Thoracic aorta (tissue), 2 donors: ENCODE measurements around the gene FAT3. TPM values are rescaled to one million over a fixed set of nuclear protein-coding genes. Genes with fewer than 3 reads are reported as not detected.

Experiments
- ATAC-seq: fragments of 150-250 bp; one replicate; pipeline ENCODE4 v1.8.0; 2017; ENCODE audit warnings: low read depth; ENCODE audit not compliant: insufficient number of reproducible peaks, low FRiP score
- DNase-seq: peaks from one replicate; pipeline ENCODE4 v3.0.0-alpha.2; 2020; ENCODE audit warnings: low spot score
- H3K27ac ChIP-seq, 2 donors: fragments of 200-600 bp; sonication (generic); 1 replicate in 1 of 2; 2 replicates in 1 of 2; pipeline ENCODE4 v1.5.1; 2016; ENCODE audit warnings: mild to moderate bottlenecking in 2 of 2, moderate library complexity in 2 of 2
- H3K27me3 ChIP-seq: fragments of 200-600 bp; sonication (generic); replicated peaks from 2 replicates; pipeline ENCODE4 v1.6.0; 2016; ENCODE audit warnings: mild to moderate bottlenecking; ENCODE audit not compliant: insufficient read depth
- H3K36me3 ChIP-seq: fragments of 200-600 bp; sonication (generic); one replicate; pipeline ENCODE4 v1.5.1; 2016
- H3K4me1 ChIP-seq, 2 donors: fragments of 200-600 bp; sonication (generic); 1 replicate in 1 of 2; 2 replicates in 1 of 2; pipeline versions ENCODE4 v1.5.1 to v1.6.0; 2016; ENCODE audit warnings: low read depth in 2 of 2, mild to moderate bottlenecking in 1 of 2; ENCODE audit not compliant: control insufficient read depth in 1 of 2
- H3K4me3 ChIP-seq: fragments of 200-600 bp; sonication (generic); 2 replicates; pipeline ENCODE4 v1.5.1; 2016; ENCODE audit warnings: mild to moderate bottlenecking
- H3K9me3 ChIP-seq: fragments of 200-600 bp; sonication (generic); 2 replicates; pipeline ENCODE4 v1.5.1; 2016
- total RNA-seq, 2 donors: library from RNA; depleted of rRNA; stranded (reverse); fragments of >200 nt; gene quantifications; one replicate each; pipeline versions ENCODE4 v1.1.0 to v1.2.3, GENCODE V29; 2016
- TF ChIP-seq, protein P1 (sequence below): fragments of 200-600 bp; sonication (generic); IDR thresholded peaks from one replicate; pipeline ENCODE4 v1.5.1; 2019; ENCODE audit warnings: antibody characterized with exemption

The FAT3 gene
- total RNA-seq, 2 donors from 2014 or later: 16.0 to 20.8 TPM

DNA sequence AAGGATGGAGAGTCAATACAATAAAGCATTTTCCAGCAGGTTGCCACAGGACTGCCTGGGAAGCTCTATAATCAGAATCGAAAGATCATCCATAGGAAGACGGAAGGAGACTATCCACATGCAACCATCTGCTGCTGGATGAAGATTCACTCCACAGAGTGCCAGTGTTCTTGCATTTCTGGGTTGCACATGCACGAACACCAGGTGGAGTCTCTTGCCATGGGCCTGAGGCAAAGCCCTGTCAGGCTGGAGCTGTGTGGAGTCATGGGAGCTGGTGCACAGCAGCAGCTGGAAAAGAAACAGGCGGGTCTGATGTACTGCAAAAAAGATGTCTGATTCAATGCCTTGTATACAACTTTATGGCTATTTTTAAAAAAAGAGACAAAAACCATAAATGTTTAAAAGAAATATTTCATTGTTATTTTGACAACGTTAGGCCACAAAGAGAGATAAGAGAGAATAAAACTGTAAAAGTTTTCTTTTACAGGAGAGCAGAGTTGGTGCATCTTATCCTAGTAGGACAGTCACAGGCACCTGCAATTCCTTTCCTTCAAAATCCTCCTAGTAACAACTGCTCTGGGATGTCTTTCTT lies 12.9 kb upstream of the FAT3 start:
- Histone ChIP-seq H3K4me1 (no peaks in the 10 kb centered on the region), H3K27ac (no peak overlapping the region), H3K27me3 (no peaks in the 10 kb centered on the region), H3K9me3 (no peaks in the 10 kb centered on the region), H3K36me3 (no peaks in the 10 kb centered on the region), H3K4me3 (no peak overlapping the region)
- DNase-seq (no peak), ATAC-seq (no peak)
- TF ChIP-seq, protein P1, sequence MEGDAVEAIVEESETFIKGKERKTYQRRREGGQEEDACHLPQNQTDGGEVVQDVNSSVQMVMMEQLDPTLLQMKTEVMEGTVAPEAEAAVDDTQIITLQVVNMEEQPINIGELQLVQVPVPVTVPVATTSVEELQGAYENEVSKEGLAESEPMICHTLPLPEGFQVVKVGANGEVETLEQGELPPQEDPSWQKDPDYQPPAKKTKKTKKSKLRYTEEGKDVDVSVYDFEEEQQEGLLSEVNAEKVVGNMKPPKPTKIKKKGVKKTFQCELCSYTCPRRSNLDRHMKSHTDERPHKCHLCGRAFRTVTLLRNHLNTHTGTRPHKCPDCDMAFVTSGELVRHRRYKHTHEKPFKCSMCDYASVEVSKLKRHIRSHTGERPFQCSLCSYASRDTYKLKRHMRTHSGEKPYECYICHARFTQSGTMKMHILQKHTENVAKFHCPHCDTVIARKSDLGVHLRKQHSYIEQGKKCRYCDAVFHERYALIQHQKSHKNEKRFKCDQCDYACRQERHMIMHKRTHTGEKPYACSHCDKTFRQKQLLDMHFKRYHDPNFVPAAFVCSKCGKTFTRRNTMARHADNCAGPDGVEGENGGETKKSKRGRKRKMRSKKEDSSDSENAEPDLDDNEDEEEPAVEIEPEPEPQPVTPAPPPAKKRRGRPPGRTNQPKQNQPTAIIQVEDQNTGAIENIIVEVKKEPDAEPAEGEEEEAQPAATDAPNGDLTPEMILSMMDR: peak; percentile 55

DNA sequence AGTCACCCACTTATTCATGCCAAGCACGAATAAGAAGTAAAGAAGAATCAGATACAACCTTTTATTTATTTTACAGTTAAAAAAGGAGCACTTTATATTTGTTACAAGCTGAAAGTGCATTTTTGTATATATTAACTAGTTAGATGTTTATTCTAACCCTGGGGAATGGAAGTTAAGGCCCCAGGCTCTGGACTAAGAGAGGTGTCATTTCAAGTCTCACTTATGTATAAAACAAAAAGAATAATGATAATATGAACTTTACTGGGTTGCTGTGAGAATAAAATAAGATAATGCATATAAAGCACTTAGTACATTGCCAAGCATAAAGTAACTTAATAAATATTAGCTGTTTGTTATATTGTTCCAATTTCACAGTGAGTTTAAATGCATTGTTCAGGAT lies 12.1 kb upstream of the FAT3 start:
- TF ChIP-seq, protein P1: no peak
- ATAC-seq: no peak
- no peaks in the 10 kb centered on the region for H3K36me3 ChIP-seq
- no peaks in the 10 kb centered on the region for H3K9me3 ChIP-seq
- H3K27ac ChIP-seq: no peak overlapping the region
- no peaks in the 10 kb centered on the region for H3K27me3 ChIP-seq
- H3K4me1 ChIP-seq: no peaks in the 10 kb centered on the region
- H3K4me3 ChIP-seq: no peak overlapping the region
- DNase-seq: no peak

GRCh38 chr11:92216789-92217188 lies 7.8 kb upstream of the FAT3 start:
- Histone ChIP-seq H3K27me3 (no peaks in the 10 kb centered on the region), H3K27ac (no peak overlapping the region), H3K4me3 (no peak overlapping the region), H3K36me3 (no peaks in the 10 kb centered on the region), H3K4me1 (no peaks in the 10 kb centered on the region), H3K9me3 (no peaks in the 10 kb centered on the region)
- TF ChIP-seq, protein P1: no peak
- DNase-seq: no peak
- ATAC-seq: no peak

GRCh38 chr11:92219476-92219875 lies 5.1 kb upstream of the FAT3 start:
- Histone ChIP-seq H3K4me3 (no peak overlapping the region), H3K27me3 (no peaks in the 10 kb centered on the region), H3K27ac (no peak overlapping the region), H3K36me3 (no peaks in the 10 kb centered on the region), H3K4me1 (peaks cover 0 to 6% of the 10 kb centered on the region in 2 donors), H3K9me3 (no peaks in the 10 kb centered on the region)
- TF ChIP-seq, protein P1: no peak
- DNase-seq: no peak
- no peak for ATAC-seq

DNA sequence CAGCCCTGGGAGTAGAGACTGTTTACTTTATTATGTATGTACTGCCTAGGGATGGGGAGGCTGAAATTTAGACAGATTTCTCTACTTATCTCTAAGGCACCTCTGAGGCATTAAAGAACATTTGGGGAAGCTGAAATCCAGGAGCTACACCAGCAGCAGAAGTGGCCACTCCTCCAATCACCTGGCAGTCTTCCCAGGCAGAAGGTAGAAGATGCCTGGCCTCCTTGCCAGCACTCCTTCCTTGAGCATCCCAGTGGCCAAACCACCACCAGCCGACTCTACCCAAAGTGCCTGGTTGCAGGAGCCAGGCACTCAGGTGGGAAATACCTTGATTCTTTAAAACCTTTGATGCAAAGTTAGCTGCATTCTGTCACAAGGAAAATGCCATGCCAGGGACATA lies 1.9 kb upstream of the FAT3 start:
- no peak overlapping the region for H3K27ac ChIP-seq
- no peak for DNase-seq
- no peak for ATAC-seq
- no peaks in the 10 kb centered on the region for H3K9me3 ChIP-seq
- H3K27me3 ChIP-seq: no peaks in the 10 kb centered on the region
- H3K4me1 ChIP-seq: peaks cover 0 to 8% of the 10 kb centered on the region in 2 donors
- no peak overlapping the region for H3K4me3 ChIP-seq
- no peaks in the 10 kb centered on the region for H3K36me3 ChIP-seq
- TF ChIP-seq, protein P1: no peak
